Fibroblast of pulmonary artery (primary cell): ENCODE data around the gene OR5C1.

Experiments used
- DNase-seq: peaks from one replicate; pipeline ENCODE4 v3.0.0-alpha.2; 2010; ENCODE audit warnings: low read depth
- H3K4me3 ChIP-seq: replicated peaks from 2 replicates; pipeline ENCODE4 v1.5.1; 2011; ENCODE audit warnings: low read depth, mild to moderate bottlenecking, control low read depth, low read length, moderate library complexity
- TF ChIP-seq, protein P1 (sequence below): IDR thresholded peaks from 2 replicates; pipeline ENCODE4 v1.5.1; 2011; ENCODE audit warnings: mild to moderate bottlenecking, control low read depth, low read length, inconsistent platforms; ENCODE audit errors: missing control alignments

Gene OR5C1

GRCh38 chr9:122788831-122789230, at the start of gene OR5C1:
OR5C1 (plus strand) TSS chr9:122788933; CDS start chr9:122788933, 0 bp downstream.
- no peak for DNase-seq
- H3K4me3 ChIP-seq: no peak within 1 kb of the TSS
- TF ChIP-seq, protein P1, sequence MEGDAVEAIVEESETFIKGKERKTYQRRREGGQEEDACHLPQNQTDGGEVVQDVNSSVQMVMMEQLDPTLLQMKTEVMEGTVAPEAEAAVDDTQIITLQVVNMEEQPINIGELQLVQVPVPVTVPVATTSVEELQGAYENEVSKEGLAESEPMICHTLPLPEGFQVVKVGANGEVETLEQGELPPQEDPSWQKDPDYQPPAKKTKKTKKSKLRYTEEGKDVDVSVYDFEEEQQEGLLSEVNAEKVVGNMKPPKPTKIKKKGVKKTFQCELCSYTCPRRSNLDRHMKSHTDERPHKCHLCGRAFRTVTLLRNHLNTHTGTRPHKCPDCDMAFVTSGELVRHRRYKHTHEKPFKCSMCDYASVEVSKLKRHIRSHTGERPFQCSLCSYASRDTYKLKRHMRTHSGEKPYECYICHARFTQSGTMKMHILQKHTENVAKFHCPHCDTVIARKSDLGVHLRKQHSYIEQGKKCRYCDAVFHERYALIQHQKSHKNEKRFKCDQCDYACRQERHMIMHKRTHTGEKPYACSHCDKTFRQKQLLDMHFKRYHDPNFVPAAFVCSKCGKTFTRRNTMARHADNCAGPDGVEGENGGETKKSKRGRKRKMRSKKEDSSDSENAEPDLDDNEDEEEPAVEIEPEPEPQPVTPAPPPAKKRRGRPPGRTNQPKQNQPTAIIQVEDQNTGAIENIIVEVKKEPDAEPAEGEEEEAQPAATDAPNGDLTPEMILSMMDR: no peak

GRCh38 chr9:122742003-122742402, 46.7 kb upstream of the OR5C1 start, which contains the start of gene OR1L6:
OR1L6 (plus strand) TSS chr9:122742303; CDS start chr9:122749848, 7,545 bp downstream.
- TF ChIP-seq, protein P1: no peak
- no peak for DNase-seq
- no peak within 1 kb of the TSS for H3K4me3 ChIP-seq

DNA sequence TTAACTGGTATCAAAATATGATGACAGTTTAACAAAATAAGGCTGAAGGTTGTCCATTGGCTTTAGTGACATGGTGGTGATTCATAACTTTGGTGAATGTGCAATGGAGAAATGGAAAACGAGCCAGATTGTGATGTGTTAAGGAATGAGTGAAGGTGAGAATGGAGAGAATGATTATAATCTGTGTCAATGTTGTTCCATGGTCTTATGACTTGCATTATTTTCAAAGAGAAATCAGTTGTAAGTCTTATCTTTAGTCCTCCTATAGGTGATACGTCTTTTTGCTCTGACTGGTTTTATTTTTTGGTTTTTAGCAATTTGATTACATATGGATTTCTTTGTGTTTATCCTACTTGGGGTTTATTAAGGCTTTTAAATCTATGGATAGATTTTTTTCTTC, 33.9 kb upstream of the OR5C1 start:
- no peak for DNase-seq
- no peak overlapping the region for H3K4me3 ChIP-seq
- TF ChIP-seq, protein P1: no peak

- no peak overlapping the region for H3K4me3 ChIP-seq
- DNase-seq: no peak
- TF ChIP-seq, protein P1: no peak
Measured at GRCh38 chr9:122767817-122768216, 20.9 kb upstream of the OR5C1 start.

DNA sequence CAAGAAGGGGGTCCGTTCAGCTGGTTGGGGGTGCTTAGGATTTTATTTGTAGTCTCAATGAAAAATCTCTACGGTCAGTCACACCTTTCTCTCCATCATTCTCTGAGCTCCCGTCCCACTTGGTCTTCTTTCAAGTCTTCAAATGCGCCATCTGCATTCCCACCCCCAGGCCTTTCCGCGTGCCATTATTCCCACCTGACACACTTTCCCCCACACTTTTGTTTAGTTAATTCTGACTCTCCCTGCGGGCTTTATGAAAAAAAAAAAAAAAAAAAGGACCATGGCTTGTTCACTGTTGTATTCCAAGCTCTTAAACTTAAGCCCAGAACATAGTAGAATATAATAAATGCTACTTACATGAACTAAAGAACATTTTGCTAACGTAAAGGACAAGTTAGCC, 11.7 kb upstream of the OR5C1 start:
- no peak overlapping the region for H3K4me3 ChIP-seq
- TF ChIP-seq, protein P1: no peak
- no peak for DNase-seq

GRCh38 chr9:122777935-122778627, 10.7 kb upstream of the OR5C1 start:
- peak; percentile 8 for DNase-seq
- H3K4me3 ChIP-seq: no peak overlapping the region
- TF ChIP-seq, protein P1: no peak

GRCh38 chr9:122779181-122779580, 9.6 kb upstream of the OR5C1 start:
- TF ChIP-seq, protein P1: no peak
- DNase-seq: no peak
- no peak overlapping the region for H3K4me3 ChIP-seq
